ENCODE results near the gene INAFM1. TPM values are rescaled to one million over a fixed set of nuclear protein-coding genes. Genes with fewer than 3 reads are reported as not detected.

Gene INAFM1
- polyA plus RNA-seq, 1 donor: 6.5 TPM

GRCh38 chr19:47309038-47309437 lies 34.4 kb downstream of the INAFM1 start:
- DNase-seq: no peak

- no peak for DNase-seq
These were observed 34.9 kb downstream of the INAFM1 start, which contains the start of gene C5AR1 for GRCh38 chr19:47309608-47310007. C5AR1 (plus strand) TSS chr19:47309861; CDS start chr19:47309896, 35 bp downstream.

- no peak for DNase-seq
These were observed 35.6 kb downstream of the INAFM1 start for GRCh38 chr19:47310323-47310722.

GRCh38 chr19:47310819-47311218 lies 36.1 kb downstream of the INAFM1 start:
- DNase-seq: no peak

GRCh38 chr19:47312366-47313006 lies 37.8 kb downstream of the INAFM1 start:
- DNase-seq: no peak

GRCh38 chr19:47313754-47314295 lies 39.1 kb downstream of the INAFM1 start:
- no peak for DNase-seq

- no peak for DNase-seq
These were observed 40.6 kb downstream of the INAFM1 start for GRCh38 chr19:47315125-47315821.

GRCh38 chr19:47316513-47316912 lies 41.8 kb downstream of the INAFM1 start:
- no peak for DNase-seq

GRCh38 chr19:47319923-47320871 lies 45.5 kb downstream of the INAFM1 start:
- DNase-seq: no peak

- DNase-seq: no peak
These were observed 46.9 kb downstream of the INAFM1 start for GRCh38 chr19:47321630-47322029.

GRCh38 chr19:47322058-47322457 lies 47.4 kb downstream of the INAFM1 start:
- DNase-seq: no peak

GRCh38 chr19:47323409-47323808 lies 48.7 kb downstream of the INAFM1 start:
- no peak for DNase-seq

GRCh38 chr19:47323872-47324271 lies 49.2 kb downstream of the INAFM1 start:
- DNase-seq: no peak

- DNase-seq: no peak
These were observed 49.8 kb downstream of the INAFM1 start for GRCh38 chr19:47324502-47324901.

Other genes starting within 250 kb of the INAFM1 start
- 6.8 TPM for gene TMEM160, start 226.3 kb upstream of the INAFM1 start, polyA plus RNA-seq (ENCODE audit: insufficient read length)
- gene ZC3H4, start 161.1 kb upstream of the INAFM1 start, polyA plus RNA-seq (ENCODE audit: insufficient read length): 46.0 TPM
- gene SAE1, start 144.1 kb upstream of the INAFM1 start, polyA plus RNA-seq (ENCODE audit: insufficient read length): 121 TPM
- gene BBC3, start 43.7 kb upstream of the INAFM1 start, polyA plus RNA-seq (ENCODE audit: insufficient read length): 1.1 TPM
- 22.5 TPM for gene CCDC9, start 18.4 kb upstream of the INAFM1 start, polyA plus RNA-seq (ENCODE audit: insufficient read length)
- 6.8 TPM for gene C5AR1, start 35.0 kb downstream of the INAFM1 start, polyA plus RNA-seq (ENCODE audit: insufficient read length)
- 0.55 TPM for gene C5AR2, start 57.3 kb downstream of the INAFM1 start, polyA plus RNA-seq (ENCODE audit: insufficient read length)
- gene DHX34, start 74.4 kb downstream of the INAFM1 start, polyA plus RNA-seq (ENCODE audit: insufficient read length): 12.5 TPM
- 21.2 TPM for gene MEIS3, start 144.6 kb downstream of the INAFM1 start, polyA plus RNA-seq (ENCODE audit: insufficient read length)
- 0.13 TPM for gene SLC8A2, start 197.0 kb downstream of the INAFM1 start, polyA plus RNA-seq (ENCODE audit: insufficient read length)
- 14.4 TPM for gene KPTN, start 209.3 kb downstream of the INAFM1 start, polyA plus RNA-seq (ENCODE audit: insufficient read length)
- gene NAPA, start 240.2 kb downstream of the INAFM1 start, polyA plus RNA-seq (ENCODE audit: insufficient read length): 150 TPM

Measured in left kidney (tissue), 2 donors.